WTC11 (cell line): Measurements from ENCODE around the gene ARHGAP26.

Source experiments
- CTCF ChIP-seq: fragments of 200-600 bp; IDR thresholded peaks from 2 replicates; pipeline ENCODE4 v1.8.0; 2022; ENCODE audit warnings: antibody characterized with exemption
- JUN ChIP-seq: sonication (generic); formaldehyde crosslinking; IDR thresholded peaks from 2 replicates; pipeline ENCODE4 v1.8.0; 2023; ENCODE audit warnings: mild to moderate bottlenecking, missing genetic modification reagents
- KAT7 ChIP-seq: sonication (generic); formaldehyde crosslinking; IDR thresholded peaks from 2 replicates; pipeline ENCODE4 v1.8.1; 2023; ENCODE audit warnings: missing genetic modification reagents, mild to moderate bottlenecking, borderline replicate concordance
- MAX ChIP-seq: sonication (generic); formaldehyde crosslinking; IDR thresholded peaks from 2 replicates; pipeline ENCODE4 v1.8.0; 2022; ENCODE audit warnings: mild to moderate bottlenecking, missing genetic modification reagents
- NFYB ChIP-seq: sonication (generic); formaldehyde crosslinking; conservative IDR thresholded peaks from 2 replicates; pipeline ENCODE4 v1.8.0; 2022; ENCODE audit warnings: low read depth, missing genetic modification reagents
- NR1H2 ChIP-seq: sonication (generic); formaldehyde crosslinking; IDR thresholded peaks from 2 replicates; pipeline ENCODE4 v1.9.0; 2021; ENCODE audit warnings: mild to moderate bottlenecking, moderate library complexity, missing genetic modification reagents
- ZNF423 ChIP-seq: fragments of 250-450 bp; sonication (Bioruptor Pico); IDR thresholded peaks from 2 replicates; pipeline ENCODE4 v2.1.2; 2022; ENCODE audit warnings: mild to moderate bottlenecking, moderate library complexity
- TF ChIP-seq, protein P1 (sequence below): sonication (generic); formaldehyde crosslinking; IDR thresholded peaks from 2 replicates; pipeline ENCODE4 v1.8.1; 2023; ENCODE audit warnings: mild to moderate bottlenecking, moderate library complexity, missing genetic modification reagents
- TF ChIP-seq, protein P2 (sequence below): sonication (generic); formaldehyde crosslinking; IDR thresholded peaks from 2 replicates; pipeline ENCODE4 v1.8.1; 2022; ENCODE audit warnings: mild to moderate bottlenecking, moderate library complexity, missing genetic modification reagents

- TF ChIP-seq CTCF (no peak), ZNF423 (CRISPR knock-in tag) (no peak), MAX (CRISPR knock-in tag) (no peak), KAT7 (CRISPR knock-in tag) (no peak), NR1H2 (CRISPR knock-in tag) (no peak), NFYB (CRISPR knock-in tag) (no peak), JUN (CRISPR knock-in tag) (no peak)
- TF ChIP-seq, protein P1, sequence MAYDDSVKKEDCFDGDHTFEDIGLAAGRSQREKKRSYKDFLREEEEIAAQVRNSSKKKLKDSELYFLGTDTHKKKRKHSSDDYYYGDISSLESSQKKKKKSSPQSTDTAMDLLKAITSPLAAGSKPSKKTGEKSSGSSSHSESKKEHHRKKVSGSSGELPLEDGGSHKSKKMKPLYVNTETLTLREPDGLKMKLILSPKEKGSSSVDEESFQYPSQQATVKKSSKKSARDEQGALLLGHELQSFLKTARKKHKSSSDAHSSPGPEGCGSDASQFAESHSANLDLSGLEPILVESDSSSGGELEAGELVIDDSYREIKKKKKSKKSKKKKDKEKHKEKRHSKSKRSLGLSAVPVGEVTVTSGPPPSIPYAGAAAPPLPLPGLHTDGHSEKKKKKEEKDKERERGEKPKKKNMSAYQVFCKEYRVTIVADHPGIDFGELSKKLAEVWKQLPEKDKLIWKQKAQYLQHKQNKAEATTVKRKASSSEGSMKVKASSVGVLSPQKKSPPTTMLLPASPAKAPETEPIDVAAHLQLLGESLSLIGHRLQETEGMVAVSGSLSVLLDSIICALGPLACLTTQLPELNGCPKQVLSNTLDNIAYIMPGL (CRISPR knock-in tag) = no peak
- TF ChIP-seq, protein P2, sequence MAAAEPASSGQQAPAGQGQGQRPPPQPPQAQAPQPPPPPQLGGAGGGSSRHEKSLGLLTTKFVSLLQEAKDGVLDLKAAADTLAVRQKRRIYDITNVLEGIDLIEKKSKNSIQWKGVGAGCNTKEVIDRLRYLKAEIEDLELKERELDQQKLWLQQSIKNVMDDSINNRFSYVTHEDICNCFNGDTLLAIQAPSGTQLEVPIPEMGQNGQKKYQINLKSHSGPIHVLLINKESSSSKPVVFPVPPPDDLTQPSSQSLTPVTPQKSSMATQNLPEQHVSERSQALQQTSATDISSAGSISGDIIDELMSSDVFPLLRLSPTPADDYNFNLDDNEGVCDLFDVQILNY (CRISPR knock-in tag) = no peak
These were observed 62.1 kb downstream of the ARHGAP26 start for GRCh38 chr5:142832263-142832662.
